PC-9 (cell line): Measurements from ENCODE around the gene NFKB2.

Experiments used
- CTCF ChIP-seq: fragments of 200-600 bp; sonication (generic); conservative IDR thresholded peaks from 2 replicates; pipeline ENCODE4 v1.6.1; 2017; ENCODE audit warnings: mixed run types, antibody characterized with exemption, mild to moderate bottlenecking, moderate library complexity
- EZH2 ChIP-seq: fragments of 200-600 bp; sonication (generic); IDR thresholded peaks from 2 replicates; pipeline ENCODE4 v1.8.0; 2017; ENCODE audit warnings: antibody characterized with exemption, low read depth

GRCh38 chr10:102421507-102421756 is 25.9 kb downstream of the NFKB2 start:
- TF ChIP-seq CTCF (no peak), EZH2 (no peak)
